GM10266 (cell line): Measurements from ENCODE around the gene ERBB4.

Source experiments
- DNase-seq: peaks from one replicate; pipeline ENCODE4 v3.0.0; 2012; ENCODE audit errors: extremely low spot score
- TF ChIP-seq, protein P1 (sequence below): IDR thresholded peaks from 2 replicates; pipeline ENCODE4 v1.5.1; 2012; ENCODE audit warnings: mild to moderate bottlenecking, low read depth; ENCODE audit not compliant: control insufficient read depth, insufficient read depth; ENCODE audit errors: missing control alignments

ERBB4 gene

DNA sequence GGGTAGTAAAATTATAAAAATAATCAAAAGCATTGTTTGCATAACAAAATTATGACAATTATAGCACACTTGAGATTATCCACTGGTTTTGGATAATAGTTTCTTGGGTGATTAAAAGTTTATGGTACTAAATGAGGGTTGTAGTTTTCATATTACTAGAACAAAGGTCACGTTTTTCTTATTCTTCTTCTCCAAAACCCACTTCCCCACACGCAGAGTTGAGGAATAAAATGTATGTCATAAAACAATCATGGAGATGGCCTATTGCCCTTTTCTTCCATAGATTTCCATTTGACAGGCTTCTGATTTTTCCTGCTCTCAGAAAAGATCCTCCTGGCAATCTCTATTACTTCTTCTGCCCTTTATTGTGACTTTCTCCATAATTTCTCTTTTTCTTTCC lies 863.9 kb downstream of the ERBB4 start:
- no peak for DNase-seq
- TF ChIP-seq, protein P1, sequence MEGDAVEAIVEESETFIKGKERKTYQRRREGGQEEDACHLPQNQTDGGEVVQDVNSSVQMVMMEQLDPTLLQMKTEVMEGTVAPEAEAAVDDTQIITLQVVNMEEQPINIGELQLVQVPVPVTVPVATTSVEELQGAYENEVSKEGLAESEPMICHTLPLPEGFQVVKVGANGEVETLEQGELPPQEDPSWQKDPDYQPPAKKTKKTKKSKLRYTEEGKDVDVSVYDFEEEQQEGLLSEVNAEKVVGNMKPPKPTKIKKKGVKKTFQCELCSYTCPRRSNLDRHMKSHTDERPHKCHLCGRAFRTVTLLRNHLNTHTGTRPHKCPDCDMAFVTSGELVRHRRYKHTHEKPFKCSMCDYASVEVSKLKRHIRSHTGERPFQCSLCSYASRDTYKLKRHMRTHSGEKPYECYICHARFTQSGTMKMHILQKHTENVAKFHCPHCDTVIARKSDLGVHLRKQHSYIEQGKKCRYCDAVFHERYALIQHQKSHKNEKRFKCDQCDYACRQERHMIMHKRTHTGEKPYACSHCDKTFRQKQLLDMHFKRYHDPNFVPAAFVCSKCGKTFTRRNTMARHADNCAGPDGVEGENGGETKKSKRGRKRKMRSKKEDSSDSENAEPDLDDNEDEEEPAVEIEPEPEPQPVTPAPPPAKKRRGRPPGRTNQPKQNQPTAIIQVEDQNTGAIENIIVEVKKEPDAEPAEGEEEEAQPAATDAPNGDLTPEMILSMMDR = no peak

DNA sequence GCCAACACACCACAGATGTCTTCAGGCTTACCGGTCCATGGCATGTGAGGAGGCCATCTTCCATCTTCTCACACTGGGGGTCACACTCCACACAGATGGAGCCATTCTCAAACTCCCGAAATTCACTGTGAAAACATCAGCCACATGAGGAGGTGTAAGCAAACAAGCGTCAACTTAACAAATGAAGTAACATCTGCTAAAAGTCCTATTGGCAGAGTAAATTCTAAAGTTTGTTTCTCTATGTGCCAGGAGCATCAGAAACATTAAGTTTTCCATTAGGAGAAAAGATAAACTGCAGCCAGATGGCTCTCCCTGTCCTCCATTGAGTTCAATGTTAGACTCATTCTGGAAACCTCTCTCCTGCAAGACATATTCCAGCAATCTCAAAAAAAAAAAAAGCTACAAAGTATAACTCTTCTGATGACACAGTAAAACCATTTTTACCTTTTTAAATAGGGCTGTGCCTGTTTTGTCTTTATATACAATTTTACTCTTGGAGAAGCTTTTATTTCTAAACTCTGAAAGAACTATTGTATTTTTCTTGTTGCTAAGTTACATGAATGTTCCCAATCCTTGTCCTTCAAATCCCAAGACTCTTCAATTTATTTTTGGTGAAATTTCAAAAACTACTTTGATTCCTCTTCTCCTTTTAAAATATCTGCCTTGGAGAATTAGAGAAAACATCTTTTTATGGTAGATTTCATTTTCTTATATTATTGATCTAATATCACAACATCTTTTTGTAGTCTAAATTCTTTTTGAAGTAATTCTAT lies 865.3 kb downstream of the ERBB4 start:
- no peak for DNase-seq
- TF ChIP-seq, protein P1 = no peak

DNA sequence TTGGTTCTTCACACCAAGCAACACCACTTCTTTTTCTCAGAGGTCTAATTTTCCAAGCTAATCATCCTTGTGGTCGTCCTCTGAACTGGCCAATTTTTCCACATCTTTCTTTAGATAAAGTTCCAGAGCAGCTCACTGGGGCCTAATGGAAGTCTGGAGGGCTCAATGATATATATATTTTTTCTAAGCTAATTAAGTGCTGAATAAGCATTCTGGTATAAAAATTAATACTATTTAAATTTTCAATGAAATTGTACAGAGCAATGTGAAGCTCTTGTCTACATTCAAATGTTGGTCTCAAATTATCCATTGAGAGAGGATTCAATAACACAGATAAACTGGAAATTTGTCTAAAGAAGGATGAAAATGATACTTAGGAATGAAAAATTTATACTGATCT lies 866.6 kb downstream of the ERBB4 start:
- DNase-seq = no peak
- TF ChIP-seq, protein P1 = no peak

DNA sequence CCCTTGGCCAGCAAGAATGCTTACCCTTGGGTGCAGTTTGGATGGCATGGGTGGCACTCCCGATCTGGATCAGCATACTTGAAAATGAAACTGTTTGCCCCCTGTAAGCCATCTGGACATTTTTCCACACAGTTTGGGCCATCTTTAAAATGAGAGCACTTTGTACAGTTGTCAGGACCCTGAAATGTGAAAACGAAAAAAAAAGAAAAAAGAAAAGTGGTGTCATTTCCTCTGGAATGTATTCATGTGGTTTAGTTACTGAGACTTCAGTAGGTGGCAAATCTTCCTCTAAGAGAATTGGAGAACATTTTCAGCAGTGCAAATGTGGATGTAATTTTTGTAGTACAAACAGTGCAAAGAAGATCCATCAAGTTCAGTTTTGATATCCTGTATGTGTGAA lies 873.3 kb downstream of the ERBB4 start:
- TF ChIP-seq, protein P1 = no peak
- DNase-seq = no peak

DNA sequence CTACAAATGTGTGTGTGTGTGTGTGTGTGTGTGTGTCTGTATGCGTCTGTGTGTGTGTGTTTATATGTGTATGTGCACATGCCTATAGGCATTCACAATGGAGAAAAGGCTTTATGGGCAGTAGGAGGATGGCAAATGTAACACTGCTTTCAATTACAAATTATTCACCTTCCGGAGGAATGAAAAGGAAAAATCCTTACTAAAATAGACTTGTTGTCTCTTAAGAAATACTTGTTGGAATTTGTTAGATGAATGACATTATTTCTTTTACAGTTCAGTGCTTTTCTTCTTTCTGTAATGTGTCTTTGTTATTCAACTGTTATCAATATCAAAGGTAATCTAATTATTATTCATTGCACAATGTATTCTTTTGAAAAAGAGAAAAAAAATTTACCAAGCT lies 874.3 kb downstream of the ERBB4 start:
- no peak for DNase-seq
- TF ChIP-seq, protein P1 = no peak

DNA sequence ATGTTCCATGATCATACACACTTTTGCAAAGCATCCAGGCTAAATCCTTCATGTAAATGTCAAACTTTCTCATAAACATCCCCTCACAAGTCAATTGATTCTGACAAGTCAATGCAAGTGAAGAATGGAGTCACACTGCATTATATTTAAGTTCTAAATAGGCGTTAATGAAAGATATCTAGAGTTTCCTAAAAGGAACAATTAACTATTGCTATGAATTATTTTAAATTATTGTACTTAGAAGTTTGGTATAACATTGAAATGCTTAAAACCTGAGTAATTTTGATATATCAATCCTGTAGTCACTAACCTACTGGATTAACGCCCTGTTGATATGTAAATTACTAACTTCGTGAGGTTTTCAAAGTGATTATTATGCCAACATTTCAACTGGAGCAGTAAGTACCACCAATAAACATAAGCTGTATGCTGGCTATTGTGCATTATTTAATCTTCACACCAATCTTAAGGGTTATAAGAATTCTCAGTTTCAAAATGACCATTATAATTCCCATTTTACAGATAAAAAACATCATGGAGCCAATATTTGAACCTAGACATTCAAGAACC lies 884.3 kb downstream of the ERBB4 start:
- no peak for DNase-seq
- TF ChIP-seq, protein P1 = no peak

DNA sequence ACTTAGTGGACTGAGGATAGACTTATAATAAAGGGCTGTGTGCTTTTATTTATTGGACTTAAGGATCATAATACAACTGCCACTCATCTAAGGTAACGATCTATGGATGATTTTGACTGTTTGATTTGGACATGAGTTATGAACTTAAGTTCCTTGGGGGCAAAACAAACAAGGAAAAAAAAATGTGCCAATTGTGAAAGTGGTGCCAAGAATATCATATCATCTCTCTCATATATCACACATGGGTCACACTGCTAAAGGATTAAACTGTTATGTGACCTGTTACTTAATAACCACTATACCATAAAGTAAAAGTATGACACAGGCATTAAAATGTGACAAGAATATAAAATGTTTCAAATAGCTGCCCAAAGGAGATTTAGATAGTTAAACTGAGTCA lies 886.3 kb downstream of the ERBB4 start:
- TF ChIP-seq, protein P1 = no peak
- no peak for DNase-seq
